GM12872 (cell line): ENCODE measurements around the gene SH3BGR.

Experiments
- CTCF ChIP-seq: IDR thresholded peaks from 3 replicates; pipeline ENCODE4 v1.5.1; 2011; ENCODE audit warnings: low read depth, mild to moderate bottlenecking, low read length, moderate library complexity; ENCODE audit not compliant: insufficient read depth

Gene SH3BGR

GRCh38 chr21:39518055-39518846 lies 66.5 kb downstream of the SH3BGR start:
- TF ChIP-seq CTCF, result peak; percentile 83

- no peak for TF ChIP-seq CTCF
Measured at GRCh38 chr21:39518847-39519210, 67.1 kb downstream of the SH3BGR start.

GRCh38 chr21:39519835-39520234 lies 68.1 kb downstream of the SH3BGR start:
- no peak for TF ChIP-seq CTCF

- no peak for TF ChIP-seq CTCF
Measured at GRCh38 chr21:39523399-39523798, 71.6 kb downstream of the SH3BGR start.

GRCh38 chr21:39523915-39524314 lies 72.1 kb downstream of the SH3BGR start:
- TF ChIP-seq CTCF, result no peak

- no peak for TF ChIP-seq CTCF
Measured at GRCh38 chr21:39525129-39525528, 73.4 kb downstream of the SH3BGR start.

GRCh38 chr21:39525601-39526000 lies 73.8 kb downstream of the SH3BGR start:
- no peak for TF ChIP-seq CTCF
